Neutrophil (primary cell): ENCODE results near the gene GON4L.
A peak's percentile ranks its signal among the peaks of the same experiment; 100 is the strongest.

Experiments
- H3K27ac ChIP-seq: fragments of 200-600 bp; sonication (generic); 2 replicates; pipeline ENCODE4 v1.5.1; 2016; ENCODE audit warnings: mild to moderate bottlenecking, moderate library complexity
- H3K27me3 ChIP-seq: fragments of 200-600 bp; sonication (generic); 2 replicates; pipeline ENCODE4 v1.6.0; 2016; ENCODE audit warnings: mild to moderate bottlenecking
- H3K36me3 ChIP-seq: fragments of 200-600 bp; sonication (generic); 2 replicates; pipeline ENCODE4 v1.5.1; 2017
- H3K4me1 ChIP-seq, 2 experiments: fragments of 200-600 bp in 1 of 2; sonication (generic) in 1 of 2; 1 replicate in 1 of 2; 2 replicates in 1 of 2; pipeline versions ENCODE4 v1.5.1 to v1.6.1; 2013 to 2016; ENCODE audit warnings: low read depth in 1 of 2, low read length in 1 of 2, mild to moderate bottlenecking in 1 of 2, moderate library complexity in 1 of 2; ENCODE audit not compliant: control insufficient read depth in 1 of 2, insufficient read depth in 1 of 2
- H3K4me3 ChIP-seq, 2 experiments: fragments of 200-600 bp in 1 of 2; sonication (generic) in 1 of 2; 1 replicate in 1 of 2; 2 replicates in 1 of 2; pipeline ENCODE4 v1.5.1; 2013 to 2016; ENCODE audit warnings: low read depth in 1 of 2, low read length in 1 of 2, mild to moderate bottlenecking in 1 of 2, moderate library complexity in 1 of 2
- H3K9me3 ChIP-seq: fragments of 200-600 bp; sonication (generic); 2 replicates; pipeline ENCODE4 v1.5.1; 2016
- CTCF ChIP-seq: fragments of 200-600 bp; sonication (generic); IDR thresholded peaks from 2 replicates; pipeline ENCODE4 v1.5.1; 2016; ENCODE audit warnings: antibody characterized with exemption

The GON4L gene, protein sequence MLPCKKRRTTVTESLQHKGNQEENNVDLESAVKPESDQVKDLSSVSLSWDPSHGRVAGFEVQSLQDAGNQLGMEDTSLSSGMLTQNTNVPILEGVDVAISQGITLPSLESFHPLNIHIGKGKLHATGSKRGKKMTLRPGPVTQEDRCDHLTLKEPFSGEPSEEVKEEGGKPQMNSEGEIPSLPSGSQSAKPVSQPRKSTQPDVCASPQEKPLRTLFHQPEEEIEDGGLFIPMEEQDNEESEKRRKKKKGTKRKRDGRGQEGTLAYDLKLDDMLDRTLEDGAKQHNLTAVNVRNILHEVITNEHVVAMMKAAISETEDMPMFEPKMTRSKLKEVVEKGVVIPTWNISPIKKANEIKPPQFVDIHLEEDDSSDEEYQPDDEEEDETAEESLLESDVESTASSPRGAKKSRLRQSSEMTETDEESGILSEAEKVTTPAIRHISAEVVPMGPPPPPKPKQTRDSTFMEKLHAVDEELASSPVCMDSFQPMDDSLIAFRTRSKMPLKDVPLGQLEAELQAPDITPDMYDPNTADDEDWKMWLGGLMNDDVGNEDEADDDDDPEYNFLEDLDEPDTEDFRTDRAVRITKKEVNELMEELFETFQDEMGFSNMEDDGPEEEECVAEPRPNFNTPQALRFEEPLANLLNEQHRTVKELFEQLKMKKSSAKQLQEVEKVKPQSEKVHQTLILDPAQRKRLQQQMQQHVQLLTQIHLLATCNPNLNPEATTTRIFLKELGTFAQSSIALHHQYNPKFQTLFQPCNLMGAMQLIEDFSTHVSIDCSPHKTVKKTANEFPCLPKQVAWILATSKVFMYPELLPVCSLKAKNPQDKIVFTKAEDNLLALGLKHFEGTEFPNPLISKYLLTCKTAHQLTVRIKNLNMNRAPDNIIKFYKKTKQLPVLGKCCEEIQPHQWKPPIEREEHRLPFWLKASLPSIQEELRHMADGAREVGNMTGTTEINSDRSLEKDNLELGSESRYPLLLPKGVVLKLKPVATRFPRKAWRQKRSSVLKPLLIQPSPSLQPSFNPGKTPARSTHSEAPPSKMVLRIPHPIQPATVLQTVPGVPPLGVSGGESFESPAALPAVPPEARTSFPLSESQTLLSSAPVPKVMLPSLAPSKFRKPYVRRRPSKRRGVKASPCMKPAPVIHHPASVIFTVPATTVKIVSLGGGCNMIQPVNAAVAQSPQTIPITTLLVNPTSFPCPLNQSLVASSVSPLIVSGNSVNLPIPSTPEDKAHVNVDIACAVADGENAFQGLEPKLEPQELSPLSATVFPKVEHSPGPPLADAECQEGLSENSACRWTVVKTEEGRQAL (N-terminal part only)

GRCh38 chr1:155856975-155857930 is at the start of gene GON4L:
Gene GON4L (minus strand): TSS chr1:155857214. CDS start chr1:155853780, 3,434 bp downstream.
- peak within 1 kb of the TSS; percentile 87 for H3K27ac ChIP-seq
- TF ChIP-seq CTCF: no peak
- peak within 1 kb of the TSS; percentile 77 to 91 for H3K4me3 ChIP-seq
- H3K4me1 ChIP-seq: peaks cover 41 to 42% of the 10 kb centered on the region in 2 experiments
- H3K9me3 ChIP-seq: no peaks in the 10 kb centered on the region
- peaks cover 30% of the 10 kb centered on the region for H3K36me3 ChIP-seq
- no peaks in the 10 kb centered on the region for H3K27me3 ChIP-seq

DNA sequence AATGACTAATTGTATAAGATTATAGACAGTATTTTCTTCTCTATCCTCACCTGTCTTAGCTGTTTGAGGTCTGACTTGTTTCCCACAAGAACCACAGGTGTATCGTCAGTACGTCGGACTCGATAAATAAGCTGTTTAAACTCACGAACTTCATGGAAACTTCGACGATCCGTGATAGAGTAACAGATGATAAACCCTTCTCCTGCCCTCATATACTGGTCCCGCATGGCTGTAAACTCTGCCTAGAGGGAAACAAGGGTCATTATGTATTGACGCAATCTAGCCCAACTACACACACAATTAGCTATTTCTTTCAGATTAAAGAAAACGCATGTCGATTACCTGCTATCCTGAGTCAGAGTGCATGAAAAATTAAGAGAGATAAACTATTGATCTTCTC is 47.2 kb upstream of the GON4L start:
- TF ChIP-seq CTCF: no peak
- H3K9me3 ChIP-seq: peaks cover 8% of the 10 kb centered on the region
- no peaks in the 10 kb centered on the region for H3K27me3 ChIP-seq
- H3K4me3 ChIP-seq: no peak overlapping the region
- no peak overlapping the region for H3K27ac ChIP-seq
- peaks cover 100% of the 10 kb centered on the region for H3K36me3 ChIP-seq
- H3K4me1 ChIP-seq: peaks cover 2 to 7% of the 10 kb centered on the region in 2 experiments

- TF ChIP-seq CTCF: no peak
- Histone ChIP-seq H3K27me3 (no peaks in the 10 kb centered on the region), H3K36me3 (peaks cover 94% of the 10 kb centered on the region), H3K9me3 (peaks cover 8% of the 10 kb centered on the region), H3K27ac (no peak overlapping the region), H3K4me1 (no peaks in the 10 kb centered on the region), H3K4me3 (no peak overlapping the region)
Measured at GRCh38 chr1:155900161-155900560, 43.1 kb upstream of the GON4L start.

DNA sequence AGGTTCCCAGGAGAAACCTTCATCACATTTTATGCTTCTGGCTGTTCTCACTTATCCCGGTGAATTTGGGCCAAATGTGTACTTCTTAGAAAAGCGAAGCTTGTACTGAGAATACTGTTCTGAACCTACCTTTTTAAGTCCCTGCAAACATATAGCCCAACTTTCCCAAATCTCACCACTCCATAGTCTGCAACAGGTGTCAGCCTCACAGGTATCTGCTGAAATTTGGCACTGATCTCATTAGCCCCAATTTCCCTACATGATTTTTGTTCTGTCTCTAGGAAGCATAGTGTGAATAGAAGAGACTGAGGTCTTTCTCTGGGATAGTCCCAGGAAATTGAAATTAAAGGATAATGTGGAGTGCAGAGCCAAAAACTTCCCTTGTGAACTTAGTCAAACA is 42.7 kb upstream of the GON4L start:
- Histone ChIP-seq H3K9me3 (peaks cover 8% of the 10 kb centered on the region), H3K4me1 (no peaks in the 10 kb centered on the region), H3K36me3 (peaks cover 89% of the 10 kb centered on the region), H3K27me3 (no peaks in the 10 kb centered on the region), H3K27ac (no peak overlapping the region), H3K4me3 (no peak overlapping the region)
- no peak for TF ChIP-seq CTCF
